Mesenchymal stem cell (in vitro differentiated cells and primary cell): ENCODE measurements around the gene TECRL.

Experiments used
- DNase-seq: peaks from one replicate; pipeline ENCODE4 v3.0.0-alpha.2; 2013
- H2AFZ ChIP-seq: one replicate; pipeline ENCODE4 v1.6.1; 2013; ENCODE audit warnings: low read depth, mild to moderate bottlenecking, control low read depth, inconsistent platforms, low read length, moderate library complexity
- H2AK5ac ChIP-seq: 2 replicates; pipeline ENCODE4 v1.6.1; 2013; ENCODE audit warnings: low read length, moderate library complexity, mild to moderate bottlenecking, inconsistent platforms; ENCODE audit not compliant: severe bottlenecking
- H2BK120ac ChIP-seq: one replicate; pipeline ENCODE4 v1.6.1; 2013; ENCODE audit warnings: low read depth, mild to moderate bottlenecking, inconsistent platforms, low read length, moderate library complexity
- H2BK12ac ChIP-seq, 2 experiments: one replicate each; pipeline ENCODE4 v1.6.1; 2013; ENCODE audit warnings: inconsistent platforms in 2 of 2, low read length in 2 of 2, mild to moderate bottlenecking in 2 of 2, moderate library complexity in 2 of 2, control low read depth in 1 of 2
- H2BK15ac ChIP-seq: one replicate; pipeline ENCODE4 v1.6.1; 2013; ENCODE audit warnings: mild to moderate bottlenecking, low read depth, inconsistent platforms; ENCODE audit not compliant: poor library complexity, severe bottlenecking
- H2BK5ac ChIP-seq: 2 replicates; pipeline ENCODE4 v1.6.1; 2013; ENCODE audit warnings: low read depth, mild to moderate bottlenecking, low read length, control low read depth, inconsistent platforms; ENCODE audit not compliant: poor library complexity, severe bottlenecking
- H3K14ac ChIP-seq, 2 experiments: one replicate each; pipeline ENCODE4 v1.6.1; 2013; ENCODE audit warnings: inconsistent platforms in 2 of 2, low read length in 2 of 2, control low read depth in 1 of 2, mild to moderate bottlenecking in 1 of 2, moderate library complexity in 1 of 2
- H3K18ac ChIP-seq, 2 experiments: one replicate each; pipeline ENCODE4 v1.6.1; 2013; ENCODE audit warnings: inconsistent platforms in 2 of 2, low read length in 2 of 2, control low read depth in 1 of 2, low read depth in 1 of 2, mild to moderate bottlenecking in 1 of 2
- H3K23ac ChIP-seq, 2 experiments: one replicate each; pipeline ENCODE4 v1.6.1; 2013; ENCODE audit warnings: inconsistent platforms in 2 of 2, low read length in 2 of 2, mild to moderate bottlenecking in 2 of 2, moderate library complexity in 2 of 2, control low read depth in 1 of 2
- H3K27ac ChIP-seq: 2 replicates; pipeline ENCODE4 v1.5.1; 2013; ENCODE audit warnings: mild to moderate bottlenecking, moderate library complexity, low read length, control low read depth, inconsistent platforms; ENCODE audit not compliant: poor library complexity, severe bottlenecking
- H3K27me3 ChIP-seq, 2 experiments: 2 replicates each; pipeline versions ENCODE4 v1.6.1 to v1.7.0; 2013; ENCODE audit warnings: low read length in 2 of 2, mild to moderate bottlenecking in 2 of 2, moderate library complexity in 2 of 2, control low read depth in 1 of 2, inconsistent platforms in 1 of 2; ENCODE audit not compliant: control insufficient read depth in 1 of 2, insufficient read depth in 1 of 2
- H3K36me3 ChIP-seq, 2 experiments: 2 replicates each; pipeline versions ENCODE4 v1.6.1 to v1.7.0; 2013; ENCODE audit warnings: low read length in 2 of 2, control low read depth in 1 of 2, inconsistent platforms in 1 of 2, low read depth in 1 of 2, mild to moderate bottlenecking in 1 of 2; ENCODE audit not compliant: insufficient read depth in 2 of 2, control insufficient read depth in 1 of 2
- H3K4ac ChIP-seq, 2 experiments: one replicate each; pipeline ENCODE4 v1.6.1; 2013; ENCODE audit warnings: inconsistent platforms in 2 of 2, low read length in 2 of 2, mild to moderate bottlenecking in 2 of 2, moderate library complexity in 2 of 2, control low read depth in 1 of 2, low read depth in 1 of 2
- H3K4me1 ChIP-seq: 2 replicates; pipeline ENCODE4 v1.6.1; 2013; ENCODE audit warnings: low read depth, low read length, control low read depth; ENCODE audit not compliant: control insufficient read depth, insufficient read depth
- H3K4me2 ChIP-seq: 2 replicates; pipeline ENCODE4 v1.6.1; 2013; ENCODE audit warnings: low read length, mild to moderate bottlenecking, inconsistent platforms; ENCODE audit not compliant: poor library complexity, severe bottlenecking
- H3K4me3 ChIP-seq, 2 experiments: 2 replicates each; pipeline versions ENCODE4 v1.5.1 to v1.7.0; 2013; ENCODE audit warnings: low read length in 2 of 2, mild to moderate bottlenecking in 2 of 2, control low read depth in 1 of 2, low read depth in 1 of 2; ENCODE audit not compliant: insufficient read depth in 1 of 2
- H3K79me1 ChIP-seq: replicated peaks from 2 replicates; pipeline ENCODE4 v1.6.1; 2013; ENCODE audit warnings: mild to moderate bottlenecking, control low read depth, low read length, inconsistent platforms; ENCODE audit not compliant: poor library complexity, severe bottlenecking
- H3K9ac ChIP-seq: 2 replicates; pipeline ENCODE4 v1.7.0; 2013; ENCODE audit warnings: mild to moderate bottlenecking, low read length, moderate library complexity
- H3K9me3 ChIP-seq: 2 replicates; pipeline ENCODE4 v1.7.0; 2013; ENCODE audit warnings: mild to moderate bottlenecking, low read length; ENCODE audit not compliant: control insufficient read depth
- H4K8ac ChIP-seq: one replicate; pipeline ENCODE4 v1.6.1; 2013; ENCODE audit warnings: inconsistent platforms, mild to moderate bottlenecking, low read length, moderate library complexity
- H4K91ac ChIP-seq: one replicate; pipeline ENCODE4 v1.6.1; 2013; ENCODE audit warnings: mild to moderate bottlenecking, low read length, inconsistent platforms
- WGBS: methylation state at CpG from one replicate; pipeline ENCODE4 v1.1.7; 2013; ENCODE audit warnings: mixed read lengths; 5-methylcytosine and 5-hydroxymethylcytosine counted together

Gene TECRL

GRCh38 chr4:64353904-64354303, 55.3 kb downstream of the TECRL start:
- H3K14ac ChIP-seq, result no peak overlapping the region

GRCh38 chr4:64341711-64342110, 67.5 kb downstream of the TECRL start:
- peaks cover 0 to 4% of the 10 kb centered on the region in 2 experiments for H3K36me3 ChIP-seq
- H3K27me3 ChIP-seq, result no peaks in the 10 kb centered on the region
- no peak overlapping the region for H3K14ac ChIP-seq
- H3K79me1 ChIP-seq, result no peaks in the 10 kb centered on the region
- H2BK15ac ChIP-seq, result no peak overlapping the region
- H3K4me2 ChIP-seq, result no peak overlapping the region
- no peak overlapping the region for H4K8ac ChIP-seq
- no peak overlapping the region for H2BK12ac ChIP-seq
- H4K91ac ChIP-seq, result no peak overlapping the region
- WGBS, result 86% methylated on average over 3 of the region's 3 CpGs
- H3K4me1 ChIP-seq, result no peaks in the 10 kb centered on the region
- no peak for DNase-seq
- H3K23ac ChIP-seq, result no peak overlapping the region
- no peak overlapping the region for H2BK5ac ChIP-seq
- no peak overlapping the region for H3K4ac ChIP-seq
- no peaks in the 10 kb centered on the region for H3K9me3 ChIP-seq
- no peak overlapping the region for H2BK120ac ChIP-seq
- no peak overlapping the region for H2AK5ac ChIP-seq
- H3K18ac ChIP-seq, result no peak overlapping the region
- H3K9ac ChIP-seq, result no peak overlapping the region
- no peak overlapping the region for H3K4me3 ChIP-seq
- H3K27ac ChIP-seq, result no peak overlapping the region
- H2AFZ ChIP-seq, result no peak overlapping the region

More at GRCh38 chr4:64353904-64354303, 55.3 kb downstream of the TECRL start:
- H3K4me2 ChIP-seq, result no peak overlapping the region
- no peaks in the 10 kb centered on the region for H3K27me3 ChIP-seq
- no peak overlapping the region for H2BK5ac ChIP-seq
- H4K8ac ChIP-seq, result no peak overlapping the region
- no peaks in the 10 kb centered on the region for H3K4me1 ChIP-seq
- no peak overlapping the region for H3K23ac ChIP-seq
- 84% methylated on average over 2 of the region's 2 CpGs for WGBS
- H3K4me3 ChIP-seq, result no peak overlapping the region
- H3K9me3 ChIP-seq, result no peaks in the 10 kb centered on the region
- H2AFZ ChIP-seq, result no peak overlapping the region
- no peak overlapping the region for H3K4ac ChIP-seq
- H2AK5ac ChIP-seq, result no peak overlapping the region
- DNase-seq, result no peak
- H3K18ac ChIP-seq, result no peak overlapping the region
- no peaks in the 10 kb centered on the region for H3K79me1 ChIP-seq
- H2BK12ac ChIP-seq, result no peak overlapping the region
- H3K36me3 ChIP-seq, result no peaks in the 10 kb centered on the region
- no peak overlapping the region for H3K9ac ChIP-seq
- no peak overlapping the region for H2BK120ac ChIP-seq
- H3K27ac ChIP-seq, result no peak overlapping the region
- H2BK15ac ChIP-seq, result no peak overlapping the region
- no peak overlapping the region for H4K91ac ChIP-seq

- Histone ChIP-seq H3K14ac (no peak overlapping the region), H3K18ac (peak overlapping the region in 1 of 2 experiments; percentile 40), H2AFZ (no peak overlapping the region), H3K4me3 (no peak overlapping the region), H3K9me3 (no peaks in the 10 kb centered on the region), H3K36me3 (peaks cover 0 to 4% of the 10 kb centered on the region in 2 experiments), H3K23ac (peak overlapping the region in 1 of 2 experiments; percentile 67), H2BK12ac (no peak overlapping the region), H4K8ac (no peak overlapping the region), H3K27ac (no peak overlapping the region), H2BK120ac (no peak overlapping the region), H2BK15ac (no peak overlapping the region), H3K4me1 (no peaks in the 10 kb centered on the region), H2AK5ac (no peak overlapping the region), H4K91ac (no peak overlapping the region), H3K4me2 (no peak overlapping the region), H2BK5ac (no peak overlapping the region), H3K4ac (no peak overlapping the region), H3K9ac (no peak overlapping the region), H3K79me1 (no peaks in the 10 kb centered on the region), H3K27me3 (no peaks in the 10 kb centered on the region)
- DNase-seq, result no peak
- 85% methylated on average over 5 of the region's 5 CpGs for WGBS
Observed at GRCh38 chr4:64340218-64341110, 68.8 kb downstream of the TECRL start.

- Histone ChIP-seq H2AFZ (no peak overlapping the region), H3K4me2 (no peak overlapping the region), H3K27ac (no peak overlapping the region), H3K79me1 (no peaks in the 10 kb centered on the region), H4K91ac (no peak overlapping the region), H3K4me1 (no peaks in the 10 kb centered on the region), H2BK15ac (no peak overlapping the region), H3K36me3 (no peaks in the 10 kb centered on the region), H3K23ac (no peak overlapping the region), H3K27me3 (no peaks in the 10 kb centered on the region), H2BK5ac (no peak overlapping the region), H3K4ac (no peak overlapping the region), H3K4me3 (no peak overlapping the region), H3K18ac (no peak overlapping the region), H3K14ac (peak overlapping the region in 1 of 2 experiments; percentile 7), H2BK12ac (no peak overlapping the region), H3K9ac (no peak overlapping the region), H4K8ac (no peak overlapping the region), H2AK5ac (no peak overlapping the region), H3K9me3 (peaks cover 8% of the 10 kb centered on the region), H2BK120ac (no peak overlapping the region)
- no peak for DNase-seq
- 100% methylated on average over 2 of the region's 2 CpGs for WGBS
Observed at GRCh38 chr4:64334964-64335363, 74.3 kb downstream of the TECRL start.
